A549 (cell line): ENCODE results near the gene RASGEF1C.

Experiments
- CTCF ChIP-seq: fragments of >200 bp; sonication (Bioruptor Twin); formaldehyde crosslinking; IDR thresholded peaks from 3 replicates; pipeline ENCODE4 v1.5.1; 2016
- EP300 ChIP-seq, 2 experiments: fragments of >200 bp; sonication (Bioruptor Twin); formaldehyde crosslinking; IDR thresholded peaks; 2 replicates in 1 of 2; 3 replicates in 1 of 2; pipeline ENCODE4 v1.6.1; 2016 to 2017
- KDM5A ChIP-seq: fragments of 200-600 bp; sonication (generic); IDR thresholded peaks from 2 replicates; pipeline ENCODE4 v1.6.1; 2016; ENCODE audit warnings: antibody characterized with exemption, mild to moderate bottlenecking
- MAFK ChIP-seq: fragments of 450-650 bp; IDR thresholded peaks from 2 replicates; pipeline ENCODE4 v1.6.1; 2014; ENCODE audit not compliant: partially characterized antibody
- RNF2 ChIP-seq: fragments of 200-600 bp; sonication (generic); IDR thresholded peaks from 2 replicates; pipeline ENCODE4 v1.6.1; 2016; ENCODE audit warnings: low read depth, mild to moderate bottlenecking, antibody characterized with exemption, moderate library complexity, borderline replicate concordance
- USF2 ChIP-seq: fragments of 450-650 bp; IDR thresholded peaks from 2 replicates; pipeline ENCODE4 v1.6.1; 2014; ENCODE audit warnings: antibody characterized with exemption

GRCh38 chr5:180098526-180098925 is 110.5 kb downstream of the RASGEF1C start:
- no peak for TF ChIP-seq USF2
- TF ChIP-seq CTCF, result no peak
- TF ChIP-seq KDM5A, result no peak
- TF ChIP-seq EP300 (IDR thresholded peaks at IDR 0.05), result no peak
- TF ChIP-seq MAFK, result no peak
- no peak for TF ChIP-seq RNF2
